Neuron (in vitro differentiated cells): ENCODE data around the gene ADORA2B.
"Not testable (repeated sequence)": the region's sequence is repeated elsewhere in the genome, so short reads cannot be mapped to it uniquely, and the experiment has no call there.

Source experiments
- H2AFZ ChIP-seq: one replicate; pipeline ENCODE4 v1.6.1; 2013; ENCODE audit warnings: low read depth, mild to moderate bottlenecking, inconsistent platforms, low read length, moderate library complexity
- H3K27me3 ChIP-seq: one replicate; pipeline ENCODE4 v1.6.1; 2013; ENCODE audit warnings: low read length; ENCODE audit not compliant: insufficient read depth
- H3K36me3 ChIP-seq: one replicate; pipeline ENCODE4 v1.6.1; 2013; ENCODE audit warnings: low read length; ENCODE audit not compliant: insufficient read depth
- H3K4me1 ChIP-seq: one replicate; pipeline ENCODE4 v1.6.1; 2013; ENCODE audit warnings: low read length; ENCODE audit not compliant: insufficient read depth
- H3K4me3 ChIP-seq: 2 replicates; pipeline ENCODE4 v1.5.1; 2013; ENCODE audit warnings: mild to moderate bottlenecking, low read length, moderate library complexity
- H3K9me3 ChIP-seq: one replicate; pipeline ENCODE4 v1.6.1; 2013; ENCODE audit warnings: low read length

ADORA2B gene

GRCh38 chr17:15930426-15930825, 14.5 kb upstream of the ADORA2B start:
- no peaks in the 10 kb centered on the region for H3K36me3 ChIP-seq
- H2AFZ ChIP-seq = no peak overlapping the region
- H3K4me1 ChIP-seq = no peaks in the 10 kb centered on the region
- no peak overlapping the region for H3K4me3 ChIP-seq
- peaks cover 3% of the 10 kb centered on the region for H3K27me3 ChIP-seq
- H3K9me3 ChIP-seq = peaks cover 1% of the 10 kb centered on the region

GRCh38 chr17:15931394-15931793, 13.5 kb upstream of the ADORA2B start:
- H3K4me3 ChIP-seq = no peak overlapping the region
- H3K27me3 ChIP-seq = peaks cover 3% of the 10 kb centered on the region
- H3K9me3 ChIP-seq = peaks cover 1% of the 10 kb centered on the region
- no peaks in the 10 kb centered on the region for H3K4me1 ChIP-seq
- no peak overlapping the region for H2AFZ ChIP-seq
- no peaks in the 10 kb centered on the region for H3K36me3 ChIP-seq

GRCh38 chr17:15934866-15935265, 10.1 kb upstream of the ADORA2B start:
- Histone ChIP-seq H2AFZ (no peak overlapping the region), H3K27me3 (peaks cover 3% of the 10 kb centered on the region), H3K9me3 (peaks cover 1% of the 10 kb centered on the region), H3K4me1 (no peaks in the 10 kb centered on the region), H3K4me3 (no peak overlapping the region), H3K36me3 (no peaks in the 10 kb centered on the region)

- H3K4me1 ChIP-seq = no peaks in the 10 kb centered on the region
- H3K36me3 ChIP-seq = no peaks in the 10 kb centered on the region
Observed at GRCh38 chr17:15935891-15936290, 9.0 kb upstream of the ADORA2B start.

GRCh38 chr17:15936481-15936880, 8.4 kb upstream of the ADORA2B start:
- H2AFZ ChIP-seq, H3K27me3 ChIP-seq, H3K9me3 ChIP-seq, H3K4me3 ChIP-seq, H3K4me1 ChIP-seq, H3K36me3 ChIP-seq: not testable (repeated sequence)

More at GRCh38 chr17:15935891-15936290, 9.0 kb upstream of the ADORA2B start:
- Histone ChIP-seq H2AFZ (no peak overlapping the region), H3K9me3 (peaks cover 1% of the 10 kb centered on the region), H3K4me3 (no peak overlapping the region), H3K27me3 (peaks cover 3% of the 10 kb centered on the region)

- peaks cover under 1% of the 10 kb centered on the region for H3K9me3 ChIP-seq
- no peak overlapping the region for H3K4me3 ChIP-seq
- peaks cover 28% of the 10 kb centered on the region for H3K27me3 ChIP-seq
- no peaks in the 10 kb centered on the region for H3K4me1 ChIP-seq
- no peaks in the 10 kb centered on the region for H3K36me3 ChIP-seq
- no peak overlapping the region for H2AFZ ChIP-seq
Observed at GRCh38 chr17:15941781-15942180, 3.1 kb upstream of the ADORA2B start.

GRCh38 chr17:15942207-15942833, 2.6 kb upstream of the ADORA2B start:
- H3K4me3 ChIP-seq = no peak overlapping the region
- peaks cover 34% of the 10 kb centered on the region for H3K27me3 ChIP-seq
- H3K4me1 ChIP-seq = no peaks in the 10 kb centered on the region
- H3K9me3 ChIP-seq = peaks cover 3% of the 10 kb centered on the region
- no peaks in the 10 kb centered on the region for H3K36me3 ChIP-seq
- no peak overlapping the region for H2AFZ ChIP-seq

- H3K4me1 ChIP-seq = no peaks in the 10 kb centered on the region
- peaks cover 36% of the 10 kb centered on the region for H3K27me3 ChIP-seq
- no peaks in the 10 kb centered on the region for H3K36me3 ChIP-seq
- peak overlapping the region; percentile 60 for H3K4me3 ChIP-seq
- H2AFZ ChIP-seq = peak overlapping the region; percentile 99
- peaks cover 3% of the 10 kb centered on the region for H3K9me3 ChIP-seq
Observed at GRCh38 chr17:15943971-15944758, 765 bp upstream of the ADORA2B start.

GRCh38 chr17:15945527-15946191, 729 bp downstream of the ADORA2B start:
- Histone ChIP-seq H3K4me1 (no peaks in the 10 kb centered on the region), H3K9me3 (peaks cover 3% of the 10 kb centered on the region), H3K27me3 (peaks cover 36% of the 10 kb centered on the region), H3K36me3 (no peaks in the 10 kb centered on the region), H2AFZ (peak overlapping the region; percentile 99), H3K4me3 (peak overlapping the region; percentile 60)

GRCh38 chr17:15946611-15947120, 1.7 kb downstream of the ADORA2B start:
- H3K4me1 ChIP-seq = no peaks in the 10 kb centered on the region
- no peaks in the 10 kb centered on the region for H3K36me3 ChIP-seq
- no peak overlapping the region for H2AFZ ChIP-seq
- peaks cover 3% of the 10 kb centered on the region for H3K9me3 ChIP-seq
- H3K4me3 ChIP-seq = no peak overlapping the region
- H3K27me3 ChIP-seq = peaks cover 36% of the 10 kb centered on the region

GRCh38 chr17:15947271-15947670, 2.3 kb downstream of the ADORA2B start:
- Histone ChIP-seq H3K9me3 (peaks cover 3% of the 10 kb centered on the region), H3K36me3 (no peaks in the 10 kb centered on the region), H3K27me3 (peaks cover 36% of the 10 kb centered on the region), H3K4me1 (no peaks in the 10 kb centered on the region), H2AFZ (no peak overlapping the region), H3K4me3 (no peak overlapping the region)

GRCh38 chr17:15947976-15948752, 3.2 kb downstream of the ADORA2B start:
- Histone ChIP-seq H2AFZ (no peak overlapping the region), H3K4me3 (no peak overlapping the region), H3K9me3 (peaks cover 3% of the 10 kb centered on the region), H3K27me3 (peaks cover 33% of the 10 kb centered on the region), H3K4me1 (no peaks in the 10 kb centered on the region), H3K36me3 (no peaks in the 10 kb centered on the region)
